Panc1 (cell line): ENCODE measurements around the gene NAGPA.

Experiments
- POLR2AphosphoS5 ChIP-seq: IDR thresholded peaks from 2 replicates; pipeline ENCODE4 v1.6.1; 2012; ENCODE audit warnings: mild to moderate bottlenecking, low read depth, low read length, moderate library complexity
- SIN3A ChIP-seq: IDR thresholded peaks from 2 replicates; pipeline ENCODE4 v1.6.1; 2012; ENCODE audit warnings: low read depth, mild to moderate bottlenecking, low read length, moderate library complexity, borderline replicate concordance; ENCODE audit not compliant: insufficient read depth
- TF ChIP-seq, protein P1 (sequence below): fragments of 450-650 bp; IDR thresholded peaks from 2 replicates; pipeline ENCODE4 v1.5.1; 2017; ENCODE audit warnings: mild to moderate bottlenecking

DNA sequence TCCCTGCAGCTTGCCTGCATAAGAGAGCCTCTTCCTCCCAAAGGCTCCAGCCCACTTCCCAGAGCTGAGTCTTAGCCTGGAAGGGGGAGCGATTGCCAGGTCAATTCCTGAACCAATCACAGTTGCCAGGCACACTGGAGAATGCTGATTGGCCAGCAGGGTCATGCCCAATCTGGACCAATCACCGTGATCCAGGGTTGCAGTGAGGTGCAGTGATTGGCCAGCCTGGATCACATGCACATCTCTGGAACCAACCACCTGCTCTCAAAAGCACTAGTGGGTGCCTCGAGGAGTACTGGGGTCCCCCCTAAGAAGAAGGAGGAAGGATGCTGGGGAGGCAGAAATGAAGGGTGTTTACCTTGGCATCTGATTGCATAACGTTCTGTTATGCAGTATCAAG, 18.4 kb downstream of the NAGPA start:
- no peak for TF ChIP-seq POLR2AphosphoS5
- TF ChIP-seq SIN3A: no peak
- TF ChIP-seq, protein P1, sequence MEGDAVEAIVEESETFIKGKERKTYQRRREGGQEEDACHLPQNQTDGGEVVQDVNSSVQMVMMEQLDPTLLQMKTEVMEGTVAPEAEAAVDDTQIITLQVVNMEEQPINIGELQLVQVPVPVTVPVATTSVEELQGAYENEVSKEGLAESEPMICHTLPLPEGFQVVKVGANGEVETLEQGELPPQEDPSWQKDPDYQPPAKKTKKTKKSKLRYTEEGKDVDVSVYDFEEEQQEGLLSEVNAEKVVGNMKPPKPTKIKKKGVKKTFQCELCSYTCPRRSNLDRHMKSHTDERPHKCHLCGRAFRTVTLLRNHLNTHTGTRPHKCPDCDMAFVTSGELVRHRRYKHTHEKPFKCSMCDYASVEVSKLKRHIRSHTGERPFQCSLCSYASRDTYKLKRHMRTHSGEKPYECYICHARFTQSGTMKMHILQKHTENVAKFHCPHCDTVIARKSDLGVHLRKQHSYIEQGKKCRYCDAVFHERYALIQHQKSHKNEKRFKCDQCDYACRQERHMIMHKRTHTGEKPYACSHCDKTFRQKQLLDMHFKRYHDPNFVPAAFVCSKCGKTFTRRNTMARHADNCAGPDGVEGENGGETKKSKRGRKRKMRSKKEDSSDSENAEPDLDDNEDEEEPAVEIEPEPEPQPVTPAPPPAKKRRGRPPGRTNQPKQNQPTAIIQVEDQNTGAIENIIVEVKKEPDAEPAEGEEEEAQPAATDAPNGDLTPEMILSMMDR: no peak
